22Rv1 (cell line): ENCODE measurements around the gene TTC32.

Experiments used
- ZFX ChIP-seq: fragments of 450-650 bp; IDR thresholded peaks from 2 replicates; pipeline ENCODE4 v1.6.1; 2017; ENCODE audit warnings: antibody characterized with exemption, borderline replicate concordance
- TF ChIP-seq, protein P1 (sequence below): fragments of 450-650 bp; IDR thresholded peaks from 2 replicates; pipeline ENCODE4 v1.5.1; 2017; ENCODE audit warnings: mild to moderate bottlenecking

DNA sequence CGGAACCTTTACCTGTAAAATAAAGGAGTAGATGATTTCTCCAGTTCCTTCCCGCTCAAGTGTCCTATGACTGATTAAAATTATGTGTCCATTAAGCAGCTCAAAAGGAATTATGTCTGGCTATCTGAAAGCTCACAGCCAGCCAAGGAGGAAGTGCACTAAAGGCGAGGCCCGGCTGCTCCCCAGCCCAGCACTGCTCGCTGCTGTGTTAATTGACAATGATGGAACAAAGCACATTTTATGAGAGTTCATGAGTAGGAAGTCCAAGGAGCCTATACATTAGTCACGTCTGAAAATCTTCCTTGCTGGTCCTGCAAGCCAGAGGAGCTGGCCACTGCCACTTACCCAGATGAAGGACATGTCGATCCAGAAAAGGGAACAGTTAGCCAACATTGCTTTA is 14.3 kb downstream of the TTC32 start:
- TF ChIP-seq, protein P1, sequence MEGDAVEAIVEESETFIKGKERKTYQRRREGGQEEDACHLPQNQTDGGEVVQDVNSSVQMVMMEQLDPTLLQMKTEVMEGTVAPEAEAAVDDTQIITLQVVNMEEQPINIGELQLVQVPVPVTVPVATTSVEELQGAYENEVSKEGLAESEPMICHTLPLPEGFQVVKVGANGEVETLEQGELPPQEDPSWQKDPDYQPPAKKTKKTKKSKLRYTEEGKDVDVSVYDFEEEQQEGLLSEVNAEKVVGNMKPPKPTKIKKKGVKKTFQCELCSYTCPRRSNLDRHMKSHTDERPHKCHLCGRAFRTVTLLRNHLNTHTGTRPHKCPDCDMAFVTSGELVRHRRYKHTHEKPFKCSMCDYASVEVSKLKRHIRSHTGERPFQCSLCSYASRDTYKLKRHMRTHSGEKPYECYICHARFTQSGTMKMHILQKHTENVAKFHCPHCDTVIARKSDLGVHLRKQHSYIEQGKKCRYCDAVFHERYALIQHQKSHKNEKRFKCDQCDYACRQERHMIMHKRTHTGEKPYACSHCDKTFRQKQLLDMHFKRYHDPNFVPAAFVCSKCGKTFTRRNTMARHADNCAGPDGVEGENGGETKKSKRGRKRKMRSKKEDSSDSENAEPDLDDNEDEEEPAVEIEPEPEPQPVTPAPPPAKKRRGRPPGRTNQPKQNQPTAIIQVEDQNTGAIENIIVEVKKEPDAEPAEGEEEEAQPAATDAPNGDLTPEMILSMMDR = no peak
- no peak for TF ChIP-seq ZFX
